GM12878 (cell line): ENCODE measurements around the gene C19orf73. TPM values are rescaled to one million over a fixed set of nuclear protein-coding genes. Genes with fewer than 3 reads are reported as not detected.
A peak's percentile ranks its signal among the peaks of the same experiment; 100 is the strongest.

Experiments
- CEBPB ChIP-seq, 2 experiments: fragments of 150-350 bp in 1 of 2; IDR thresholded peaks; 2 replicates each; pipeline ENCODE4 v1.6.1; 2012 to 2014; ENCODE audit warnings: low read depth in 2 of 2, low read length in 2 of 2, borderline replicate concordance in 1 of 2, inconsistent platforms in 1 of 2
- E2F8 ChIP-seq: fragments of 450-650 bp; IDR thresholded peaks from 2 replicates; pipeline ENCODE4 v1.6.1; 2018; ENCODE audit warnings: mild to moderate bottlenecking, low read depth, moderate library complexity; ENCODE audit not compliant: partially characterized antibody
- ETV6 ChIP-seq, 2 experiments: fragments of 450-650 bp in 1 of 2; IDR thresholded peaks in 1 of 2; conservative IDR thresholded peaks in 1 of 2; 2 replicates each; pipeline ENCODE4 v1.6.1; 2014; ENCODE audit warnings: antibody characterized with exemption in 1 of 2, borderline replicate concordance in 1 of 2, low read depth in 1 of 2, mild to moderate bottlenecking in 1 of 2, moderate library complexity in 1 of 2
- HDAC2 ChIP-seq: fragments of 200-600 bp; sonication (generic); IDR thresholded peaks from 2 replicates; pipeline ENCODE4 v1.6.1; 2017
- KAT2A ChIP-seq: conservative IDR thresholded peaks from 2 replicates; pipeline ENCODE4 v1.6.1; 2011; ENCODE audit warnings: low read depth, low read length; ENCODE audit not compliant: control insufficient read depth
- MEF2B ChIP-seq: fragments of 450-650 bp; IDR thresholded peaks from 2 replicates; pipeline ENCODE4 v1.6.1; 2018; ENCODE audit warnings: mild to moderate bottlenecking, moderate library complexity; ENCODE audit not compliant: partially characterized antibody, poor library complexity, severe bottlenecking
- NKRF ChIP-seq: fragments of 450-650 bp; conservative IDR thresholded peaks from 2 replicates; pipeline ENCODE4 v1.6.1; 2017; ENCODE audit warnings: mild to moderate bottlenecking, moderate library complexity
- POU2F2 ChIP-seq: IDR thresholded peaks from 3 replicates; pipeline ENCODE4 v1.6.1; 2011; ENCODE audit warnings: low read depth, mild to moderate bottlenecking, low read length, borderline replicate concordance
- PRDM15 ChIP-seq: fragments of 450-650 bp; formaldehyde crosslinking; IDR thresholded peaks from 2 replicates; pipeline ENCODE4 v1.4.0; 2020; ENCODE audit warnings: mild to moderate bottlenecking, moderate library complexity
- SMAD1 ChIP-seq: fragments of 450-650 bp; IDR thresholded peaks from 2 replicates; pipeline ENCODE4 v1.6.1; 2018; ENCODE audit warnings: mild to moderate bottlenecking, low read depth; ENCODE audit not compliant: partially characterized antibody
- SMARCA5 ChIP-seq: fragments of 450-650 bp; IDR thresholded peaks from 2 replicates; pipeline ENCODE4 v1.6.1; 2017; ENCODE audit warnings: mild to moderate bottlenecking
- USF2 ChIP-seq: IDR thresholded peaks from 2 replicates; pipeline ENCODE4 v1.6.1; 2011; ENCODE audit warnings: low read depth, low read length, improper control_type of control experiment, borderline replicate concordance
- ZNF384 ChIP-seq: IDR thresholded peaks from 2 replicates; pipeline ENCODE4 v1.6.1; 2012; ENCODE audit warnings: low read depth, mild to moderate bottlenecking, low read length, improper control_type of control experiment, borderline replicate concordance
- ZSCAN29 ChIP-seq: fragments of 450-650 bp; IDR thresholded peaks from 2 replicates; pipeline ENCODE4 v1.6.1; 2017; ENCODE audit warnings: mild to moderate bottlenecking, moderate library complexity
- polyA plus RNA-seq, 11 experiments: library from polyadenylated mRNA; depleted of rRNA in 4 of 11; unstranded in 6 of 11; stranded (reverse) in 5 of 11; fragments of >200 nt; fragmentation: Nextera tagmentation in 4 of 11; fragmentation: Illumina TruSeq in 1 of 11; extraction: Ambion mirVana in 4 of 11; extraction: Trizol in 1 of 11; gene quantifications; 1 replicate in 1 of 11; 2 replicates in 10 of 11; pipeline versions ENCODE4 v1.2.1 to v1.2.3, GENCODE V29; 2011 to 2016; ENCODE audit warnings: inconsistent platforms in 2 of 11, missing spikeins in 2 of 11, low read depth in 1 of 11
- total RNA-seq, 4 experiments: library from RNA; depleted of rRNA in 3 of 4; stranded (reverse); fragments of >200 nt in 3 of 4; fragmentation: Illumina TruSeq in 1 of 4; extraction: Trizol in 1 of 4; gene quantifications; 2 replicates each; pipeline versions ENCODE4 v1.2.1 to v1.2.3, GENCODE V29; 2013 to 2021
- TF ChIP-seq, protein P1 (sequence below): fragments of 450-650 bp; IDR thresholded peaks from 2 replicates; pipeline ENCODE4 v1.6.1; 2016; ENCODE audit warnings: mild to moderate bottlenecking
- TF ChIP-seq, protein P2 (sequence below): IDR thresholded peaks from 2 replicates; pipeline ENCODE4 v1.6.1; 2012; ENCODE audit warnings: low read depth, low read length, improper control_type of control experiment

The C19orf73 gene
- total and polyA plus RNA-seq, 10 of the 15 experiments (the other 5 are each of a cell fraction or from before 2014, with no cell fraction given), result 0.20 to 2.0 (median 0.80) TPM

GRCh38 chr19:49085020-49085867, 33.7 kb downstream of the C19orf73 start, which contains the start of gene SNRNP70 (continued):
- TF ChIP-seq, protein P1, sequence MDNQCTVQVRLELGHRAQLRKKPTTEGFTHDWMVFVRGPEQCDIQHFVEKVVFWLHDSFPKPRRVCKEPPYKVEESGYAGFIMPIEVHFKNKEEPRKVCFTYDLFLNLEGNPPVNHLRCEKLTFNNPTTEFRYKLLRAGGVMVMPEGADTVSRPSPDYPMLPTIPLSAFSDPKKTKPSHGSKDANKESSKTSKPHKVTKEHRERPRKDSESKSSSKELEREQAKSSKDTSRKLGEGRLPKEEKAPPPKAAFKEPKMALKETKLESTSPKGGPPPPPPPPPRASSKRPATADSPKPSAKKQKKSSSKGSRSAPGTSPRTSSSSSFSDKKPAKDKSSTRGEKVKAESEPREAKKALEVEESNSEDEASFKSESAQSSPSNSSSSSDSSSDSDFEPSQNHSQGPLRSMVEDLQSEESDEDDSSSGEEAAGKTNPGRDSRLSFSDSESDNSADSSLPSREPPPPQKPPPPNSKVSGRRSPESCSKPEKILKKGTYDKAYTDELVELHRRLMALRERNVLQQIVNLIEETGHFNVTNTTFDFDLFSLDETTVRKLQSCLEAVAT, result peak; percentile 65
- no peak for TF ChIP-seq E2F8
- 0 out of 2 replicates have a peak, but pooled peaks have one; percentile 53 for TF ChIP-seq SMARCA5
- no peak for TF ChIP-seq ZNF384
- no peak for TF ChIP-seq ZSCAN29
- no peak for TF ChIP-seq PRDM15 (CRISPR knock-in tag)
- TF ChIP-seq NKRF, result peak; percentile 89
- TF ChIP-seq MEF2B, result peak; percentile 24
- TF ChIP-seq, protein P2, sequence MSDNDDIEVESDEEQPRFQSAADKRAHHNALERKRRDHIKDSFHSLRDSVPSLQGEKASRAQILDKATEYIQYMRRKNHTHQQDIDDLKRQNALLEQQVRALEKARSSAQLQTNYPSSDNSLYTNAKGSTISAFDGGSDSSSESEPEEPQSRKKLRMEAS, result peak; percentile 57; the same call in 1 of the 2 replicates
- no peak for TF ChIP-seq USF2
- TF ChIP-seq KAT2A, result no peak
- TF ChIP-seq HDAC2, result 0 out of 2 replicates have a peak, but pooled peaks have one; percentile 60
- no peak for TF ChIP-seq CEBPB (IDR thresholded peaks at IDR 0.05; ENCODE audit: borderline replicate concordance in 1 of 2, low read depth in 2 of 2, low read length in 2 of 2)
- 0 out of 4 replicates have a peak, but pooled peaks of 1 of the 2 experiments have one; percentile 38 for TF ChIP-seq ETV6 (conservative IDR thresholded peaks at IDR 0.05 in 1 of 2, IDR thresholded peaks at IDR 0.05 in 1 of 2; ENCODE audit: borderline replicate concordance in 1 of 2, low read depth in 1 of 2)
- peak; percentile 84; the same call in 2 of the 3 replicates for TF ChIP-seq POU2F2
- TF ChIP-seq SMAD1, result no peak
